Endothelial cell of umbilical vein (primary cell): ENCODE data around the gene NXPH1.

Experiments
- POLR2A ChIP-seq: IDR thresholded peaks from 2 replicates; pipeline ENCODE4 v1.6.1; 2012; ENCODE audit warnings: low read depth, mild to moderate bottlenecking, control low read depth, low read length
- TF ChIP-seq, protein P1 (sequence below), 2 donors: IDR thresholded peaks; 1 replicate in 1 of 2; 2 replicates in 1 of 2; pipeline ENCODE4 v1.5.1; 2011; ENCODE audit warnings: low read length in 2 of 2, mild to moderate bottlenecking in 2 of 2, moderate library complexity in 2 of 2, control low read depth in 1 of 2, inconsistent platforms in 1 of 2, low read depth in 1 of 2; ENCODE audit not compliant: insufficient read depth in 1 of 2; ENCODE audit errors: extremely low read depth in 1 of 2

GRCh38 chr7:8396294-8396693, 37.1 kb upstream of the NXPH1 start:
- TF ChIP-seq, protein P1, sequence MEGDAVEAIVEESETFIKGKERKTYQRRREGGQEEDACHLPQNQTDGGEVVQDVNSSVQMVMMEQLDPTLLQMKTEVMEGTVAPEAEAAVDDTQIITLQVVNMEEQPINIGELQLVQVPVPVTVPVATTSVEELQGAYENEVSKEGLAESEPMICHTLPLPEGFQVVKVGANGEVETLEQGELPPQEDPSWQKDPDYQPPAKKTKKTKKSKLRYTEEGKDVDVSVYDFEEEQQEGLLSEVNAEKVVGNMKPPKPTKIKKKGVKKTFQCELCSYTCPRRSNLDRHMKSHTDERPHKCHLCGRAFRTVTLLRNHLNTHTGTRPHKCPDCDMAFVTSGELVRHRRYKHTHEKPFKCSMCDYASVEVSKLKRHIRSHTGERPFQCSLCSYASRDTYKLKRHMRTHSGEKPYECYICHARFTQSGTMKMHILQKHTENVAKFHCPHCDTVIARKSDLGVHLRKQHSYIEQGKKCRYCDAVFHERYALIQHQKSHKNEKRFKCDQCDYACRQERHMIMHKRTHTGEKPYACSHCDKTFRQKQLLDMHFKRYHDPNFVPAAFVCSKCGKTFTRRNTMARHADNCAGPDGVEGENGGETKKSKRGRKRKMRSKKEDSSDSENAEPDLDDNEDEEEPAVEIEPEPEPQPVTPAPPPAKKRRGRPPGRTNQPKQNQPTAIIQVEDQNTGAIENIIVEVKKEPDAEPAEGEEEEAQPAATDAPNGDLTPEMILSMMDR (IDR thresholded peaks at IDR 0.05; ENCODE audit: extremely low read depth in 1 of 2, insufficient read depth in 1 of 2, low read depth in 1 of 2, low read length in 2 of 2): no peak
- TF ChIP-seq POLR2A: no peak
